LNCaP clone FGC (cell line): ENCODE data around the gene MAGI2.

Experiments
- DNase-seq: peaks from one replicate; pipeline ENCODE4 v3.0.0-alpha.2; 2011; ENCODE audit warnings: low read depth
- H3K4me3 ChIP-seq: 2 replicates; pipeline ENCODE4 v1.5.1; 2011; ENCODE audit warnings: mild to moderate bottlenecking, low read depth, low read length, control low read depth
- TF ChIP-seq, protein P1 (sequence below): IDR thresholded peaks from 2 replicates; pipeline ENCODE4 v1.5.1; 2012; ENCODE audit warnings: mild to moderate bottlenecking; ENCODE audit not compliant: control insufficient read depth, insufficient read depth; ENCODE audit errors: extremely low read depth

MAGI2 gene

GRCh38 chr7:78429878-78430277 lies 1023.6 kb downstream of the MAGI2 start:
- DNase-seq, result no peak
- no peak overlapping the region for H3K4me3 ChIP-seq
- TF ChIP-seq, protein P1, sequence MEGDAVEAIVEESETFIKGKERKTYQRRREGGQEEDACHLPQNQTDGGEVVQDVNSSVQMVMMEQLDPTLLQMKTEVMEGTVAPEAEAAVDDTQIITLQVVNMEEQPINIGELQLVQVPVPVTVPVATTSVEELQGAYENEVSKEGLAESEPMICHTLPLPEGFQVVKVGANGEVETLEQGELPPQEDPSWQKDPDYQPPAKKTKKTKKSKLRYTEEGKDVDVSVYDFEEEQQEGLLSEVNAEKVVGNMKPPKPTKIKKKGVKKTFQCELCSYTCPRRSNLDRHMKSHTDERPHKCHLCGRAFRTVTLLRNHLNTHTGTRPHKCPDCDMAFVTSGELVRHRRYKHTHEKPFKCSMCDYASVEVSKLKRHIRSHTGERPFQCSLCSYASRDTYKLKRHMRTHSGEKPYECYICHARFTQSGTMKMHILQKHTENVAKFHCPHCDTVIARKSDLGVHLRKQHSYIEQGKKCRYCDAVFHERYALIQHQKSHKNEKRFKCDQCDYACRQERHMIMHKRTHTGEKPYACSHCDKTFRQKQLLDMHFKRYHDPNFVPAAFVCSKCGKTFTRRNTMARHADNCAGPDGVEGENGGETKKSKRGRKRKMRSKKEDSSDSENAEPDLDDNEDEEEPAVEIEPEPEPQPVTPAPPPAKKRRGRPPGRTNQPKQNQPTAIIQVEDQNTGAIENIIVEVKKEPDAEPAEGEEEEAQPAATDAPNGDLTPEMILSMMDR, result no peak

DNA sequence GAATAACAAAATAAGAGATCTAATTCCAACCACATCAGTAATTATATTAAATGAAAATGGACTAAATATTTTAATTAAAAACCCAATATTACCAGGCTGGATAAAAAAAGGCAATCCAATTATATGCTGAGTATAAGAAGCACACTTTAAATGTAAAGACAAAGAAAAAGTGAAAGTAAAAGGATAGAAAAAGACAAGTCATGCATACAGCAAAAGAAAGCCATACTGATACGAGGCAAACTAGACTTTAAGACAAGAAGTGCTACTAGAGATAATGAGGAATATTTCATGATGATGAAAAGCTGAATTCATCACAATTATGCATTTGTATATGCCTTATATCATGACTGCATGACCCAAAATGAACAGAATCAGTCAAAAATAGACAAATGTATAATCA lies 1026.3 kb downstream of the MAGI2 start:
- H3K4me3 ChIP-seq, result no peak overlapping the region
- TF ChIP-seq, protein P1, result no peak
- DNase-seq, result no peak

GRCh38 chr7:78420001-78420400 lies 1033.5 kb downstream of the MAGI2 start:
- no peak for DNase-seq
- no peak overlapping the region for H3K4me3 ChIP-seq
- TF ChIP-seq, protein P1, result no peak

DNA sequence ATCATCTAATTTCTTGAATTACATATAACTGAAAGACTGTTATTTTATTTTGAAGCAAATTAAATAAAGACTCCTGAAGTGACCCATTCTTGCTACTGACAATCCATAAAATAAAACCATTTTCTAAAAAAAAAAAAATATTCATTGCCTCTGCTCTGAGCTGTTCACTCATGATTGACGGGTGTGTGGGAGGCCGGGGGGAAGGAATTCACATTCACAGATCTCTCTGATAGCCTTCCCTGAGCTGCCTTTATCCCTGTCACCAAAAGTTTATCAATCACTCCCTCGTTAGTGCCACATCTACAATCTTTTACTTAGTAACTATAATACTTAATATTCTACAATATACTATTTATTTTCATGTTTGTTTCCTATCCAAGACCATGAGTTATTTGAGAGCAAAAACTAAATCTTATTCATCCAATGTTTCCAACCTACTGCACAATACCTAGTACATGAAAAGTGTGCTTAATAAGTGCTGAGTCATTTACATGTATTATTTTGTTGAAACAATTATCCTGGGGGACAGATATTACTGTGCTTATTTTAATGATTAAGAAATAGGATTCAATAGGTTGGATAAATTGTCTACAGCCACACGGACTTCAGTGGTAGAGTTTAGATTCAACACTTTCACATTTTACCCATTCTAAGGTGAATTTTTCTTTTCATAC lies 1036.2 kb downstream of the MAGI2 start:
- TF ChIP-seq, protein P1, result no peak
- no peak for DNase-seq

GRCh38 chr7:78413568-78413967 lies 1039.9 kb downstream of the MAGI2 start:
- TF ChIP-seq, protein P1, result no peak
- no peak for DNase-seq

More for the DNA sequence above, 1036.2 kb downstream of the MAGI2 start:
- no peak overlapping the region for H3K4me3 ChIP-seq

GRCh38 chr7:78412216-78412858 lies 1041.1 kb downstream of the MAGI2 start:
- H3K4me3 ChIP-seq, result no peak overlapping the region
- peak; percentile 2 for DNase-seq
- TF ChIP-seq, protein P1, result no peak

More at GRCh38 chr7:78413568-78413967, 1039.9 kb downstream of the MAGI2 start:
- H3K4me3 ChIP-seq, result no peak overlapping the region

GRCh38 chr7:78407031-78407430 lies 1046.4 kb downstream of the MAGI2 start:
- no peak for DNase-seq
- no peak overlapping the region for H3K4me3 ChIP-seq
- TF ChIP-seq, protein P1, result no peak
